ENCODE measurements around the gene NFU1. TPM values are rescaled to one million over a fixed set of nuclear protein-coding genes. Genes with fewer than 3 reads are reported as not detected.

NFU1 gene
- total RNA-seq, 2 experiments from 2014 or later: 24.4 to 30.7 TPM

- CTCF ChIA-PET: no interaction called here
Observed at GRCh38 chr2:69397234-69397633, 40.0 kb downstream of the NFU1 start.

GRCh38 chr2:69395866-69396265, 41.4 kb downstream of the NFU1 start:
- Mint-ChIP-seq H3K9me3 (no peaks in the 10 kb centered on the region), H3K27ac (no peak overlapping the region), H3K27me3 (no peaks in the 10 kb centered on the region), H3K4me1 (no peaks in the 10 kb centered on the region), H3K4me3 (no peak overlapping the region), H3K36me3 (ENCODE audit: low read depth) (peaks cover 24% of the 10 kb centered on the region)
- DNase-seq: no peak
- CTCF ChIA-PET: no interaction called here
- POLR2A ChIA-PET: no interaction called here

More at GRCh38 chr2:69397234-69397633, 40.0 kb downstream of the NFU1 start:
- Mint-ChIP-seq H3K9me3 (no peaks in the 10 kb centered on the region), H3K4me3 (no peak overlapping the region), H3K27ac (no peak overlapping the region), H3K36me3 (ENCODE audit: low read depth) (peaks cover 27% of the 10 kb centered on the region), H3K27me3 (no peaks in the 10 kb centered on the region), H3K4me1 (no peaks in the 10 kb centered on the region)
- DNase-seq: no peak
- POLR2A ChIA-PET: no interaction called here

- no peak for DNase-seq
- ChIA-PET CTCF (interaction anchor here (1.6 kb wide), 1 partner anchor 19 kb away, joined by 4 read pairs; no protein-coding TSS in a partner anchor), POLR2A (interaction anchor here (0.6 kb wide), 1 partner anchor 507 kb away, joined by 4 read pairs; no protein-coding TSS in a partner anchor)
- peaks cover 17% of the 10 kb centered on the region for H3K36me3 Mint-ChIP-seq (ENCODE audit: low read depth)
- H3K27ac Mint-ChIP-seq: no peak overlapping the region
- no peaks in the 10 kb centered on the region for H3K27me3 Mint-ChIP-seq
- H3K4me3 Mint-ChIP-seq: no peak overlapping the region
- H3K4me1 Mint-ChIP-seq: no peaks in the 10 kb centered on the region
- no peaks in the 10 kb centered on the region for H3K9me3 Mint-ChIP-seq
Observed at GRCh38 chr2:69393963-69394362, 43.3 kb downstream of the NFU1 start.

- ChIA-PET CTCF (interaction anchor here (0.5 to 3.4 kb wide), 5 partner anchors 9 to 174 kb away, joined by 3 to 17 read pairs (median 4); partner anchors contain the start of gene NFU1), POLR2A (interaction anchor here (2.3 kb wide), 1 partner anchor 46 kb away, joined by 11 read pairs; the partner anchor contains the start of gene NFU1)
- no peak overlapping the region for H3K4me3 Mint-ChIP-seq
- peaks cover 21% of the 10 kb centered on the region for H3K4me1 Mint-ChIP-seq
- H3K27ac Mint-ChIP-seq: no peak overlapping the region
- H3K27me3 Mint-ChIP-seq: no peaks in the 10 kb centered on the region
- peaks cover 15% of the 10 kb centered on the region for H3K36me3 Mint-ChIP-seq (ENCODE audit: low read depth)
- DNase-seq: no peak
- H3K9me3 Mint-ChIP-seq: no peaks in the 10 kb centered on the region
Observed at GRCh38 chr2:69390471-69390870, 46.8 kb downstream of the NFU1 start.

- DNase-seq: no peak
- H3K27me3 Mint-ChIP-seq: no peaks in the 10 kb centered on the region
- peaks cover 14% of the 10 kb centered on the region for H3K36me3 Mint-ChIP-seq (ENCODE audit: low read depth)
- peaks cover 21% of the 10 kb centered on the region for H3K4me1 Mint-ChIP-seq
- H3K27ac Mint-ChIP-seq: no peak overlapping the region
- no peaks in the 10 kb centered on the region for H3K9me3 Mint-ChIP-seq
- H3K4me3 Mint-ChIP-seq: no peak overlapping the region
- ChIA-PET CTCF (interaction anchor here (0.5 to 3.4 kb wide), 5 partner anchors 9 to 175 kb away, joined by 3 to 17 read pairs (median 4); partner anchors contain the start of gene NFU1), POLR2A (interaction anchor here (2.3 kb wide), 1 partner anchor 47 kb away, joined by 11 read pairs; the partner anchor contains the start of gene NFU1)
Observed at GRCh38 chr2:69390001-69390400, 47.2 kb downstream of the NFU1 start.

GRCh38 chr2:69389271-69389670, 48.0 kb downstream of the NFU1 start:
- ChIA-PET POLR2A (no interaction called here), CTCF (interaction anchor here (1.3 to 3.4 kb wide), 3 partner anchors 13 to 176 kb away, joined by 4 to 17 read pairs (median 5); partner anchors contain the start of gene NFU1)
- Mint-ChIP-seq H3K4me3 (no peak overlapping the region), H3K4me1 (peaks cover 27% of the 10 kb centered on the region), H3K27me3 (no peaks in the 10 kb centered on the region), H3K27ac (no peak overlapping the region), H3K9me3 (no peaks in the 10 kb centered on the region), H3K36me3 (ENCODE audit: low read depth) (peaks cover 8% of the 10 kb centered on the region)
- DNase-seq: no peak

- Mint-ChIP-seq H3K4me1 (peaks cover 36% of the 10 kb centered on the region), H3K4me3 (peak overlapping the region; percentile 80), H3K27ac (peak overlapping the region; percentile 64), H3K9me3 (no peaks in the 10 kb centered on the region), H3K27me3 (no peaks in the 10 kb centered on the region), H3K36me3 (ENCODE audit: low read depth) (peaks cover 5% of the 10 kb centered on the region)
- no peak for DNase-seq
- ChIA-PET CTCF (interaction anchor here (1.2 to 1.3 kb wide), 2 partner anchors 12 to 49 kb away, joined by 5 read pairs; partner anchors contain the start of gene NFU1), POLR2A (interaction anchor here (3.8 kb wide), 1 partner anchor 49 kb away, joined by 33 read pairs; the partner anchor contains the start of gene NFU1)
Observed at GRCh38 chr2:69387770-69388481, 49.3 kb downstream of the NFU1 start.

- peaks cover 43% of the 10 kb centered on the region for H3K4me1 Mint-ChIP-seq
- peak within 1 kb of the TSS; percentile 80 for H3K4me3 Mint-ChIP-seq
- H3K27me3 Mint-ChIP-seq: no peaks in the 10 kb centered on the region
- H3K36me3 Mint-ChIP-seq (ENCODE audit: low read depth): peaks cover 11% of the 10 kb centered on the region
- CTCF ChIA-PET: interaction anchor here (0.8 to 3.6 kb wide), 4 partner anchors 11 to 179 kb away, joined by 3 to 29 read pairs (median 4); no protein-coding TSS in a partner anchor
- POLR2A ChIA-PET: interaction anchor here (0.6 to 3.8 kb wide), 7 partner anchors 11 to 1945 kb away, joined by 3 to 33 read pairs (median 4); partner anchors contain the start of genes NFU1, SNRPG and ZNF638
- no peaks in the 10 kb centered on the region for H3K9me3 Mint-ChIP-seq
- H3K27ac Mint-ChIP-seq: peak within 1 kb of the TSS; percentile 69
- peak; percentile 93 for DNase-seq
Observed at GRCh38 chr2:69386789-69387734, 50.2 kb downstream of the NFU1 start, which contains the start of gene GFPT1. Gene GFPT1 (minus strand): TSS chr2:69387227. CDS start chr2:69387071, 156 bp downstream.

GRCh38 chr2:69386360-69386759, 50.9 kb downstream of the NFU1 start:
- POLR2A ChIA-PET: interaction anchor here (0.6 to 3.8 kb wide), 7 partner anchors 10 to 1945 kb away, joined by 3 to 33 read pairs (median 4); partner anchors contain the start of genes NFU1, SNRPG and ZNF638

GRCh38 chr2:69385443-69386151, 51.6 kb downstream of the NFU1 start:
- Mint-ChIP-seq H3K36me3 (ENCODE audit: low read depth) (peaks cover 13% of the 10 kb centered on the region), H3K27ac (peak overlapping the region; percentile 28), H3K9me3 (no peaks in the 10 kb centered on the region), H3K4me3 (peak overlapping the region; percentile 80), H3K4me1 (peaks cover 51% of the 10 kb centered on the region), H3K27me3 (no peaks in the 10 kb centered on the region)
- DNase-seq: no peak
- CTCF ChIA-PET: interaction anchor here (0.8 to 3.6 kb wide), 5 partner anchors 9 to 180 kb away, joined by 3 to 29 read pairs (median 4); partner anchors contain the start of gene NFU1
- POLR2A ChIA-PET: interaction anchor here (0.7 to 3.8 kb wide), 6 partner anchors 10 to 908 kb away, joined by 3 to 33 read pairs (median 4); partner anchors contain the start of genes NFU1 and SNRPG

More at GRCh38 chr2:69386360-69386759, 50.9 kb downstream of the NFU1 start:
- DNase-seq: no peak
- H3K27me3 Mint-ChIP-seq: no peaks in the 10 kb centered on the region
- peak overlapping the region; percentile 80 for H3K4me3 Mint-ChIP-seq
- CTCF ChIA-PET: interaction anchor here (0.8 to 3.6 kb wide), 5 partner anchors 10 to 180 kb away, joined by 3 to 29 read pairs (median 4); partner anchors contain the start of gene NFU1
- no peaks in the 10 kb centered on the region for H3K9me3 Mint-ChIP-seq
- H3K27ac Mint-ChIP-seq: peak overlapping the region; percentile 69
- peaks cover 47% of the 10 kb centered on the region for H3K4me1 Mint-ChIP-seq
- H3K36me3 Mint-ChIP-seq (ENCODE audit: low read depth): peaks cover 11% of the 10 kb centered on the region

- no peak overlapping the region for H3K4me3 Mint-ChIP-seq
- DNase-seq: no peak
- no peak overlapping the region for H3K27ac Mint-ChIP-seq
Observed at GRCh38 chr2:69384618-69385081, 52.6 kb downstream of the NFU1 start.

More at GRCh38 chr2:69384618-69385081, 52.6 kb downstream of the NFU1 start:
- no peaks in the 10 kb centered on the region for H3K27me3 Mint-ChIP-seq
- POLR2A ChIA-PET: interaction anchor here (1.2 kb wide), 1 partner anchor 14 kb away, joined by 3 read pairs; no protein-coding TSS in a partner anchor
- peaks cover 15% of the 10 kb centered on the region for H3K36me3 Mint-ChIP-seq (ENCODE audit: low read depth)
- no peaks in the 10 kb centered on the region for H3K9me3 Mint-ChIP-seq
- CTCF ChIA-PET: interaction anchor here (0.6 to 3.6 kb wide), 2 partner anchors 8 to 71 kb away, joined by 3 to 29 read pairs; no protein-coding TSS in a partner anchor
- peaks cover 54% of the 10 kb centered on the region for H3K4me1 Mint-ChIP-seq
